Fibroblast of lung (primary cell): Measurements from ENCODE around the gene SYT12. TPM values are rescaled to one million over a fixed set of nuclear protein-coding genes. Genes with fewer than 3 reads are reported as not detected.

Experiments
- DNase-seq, 2 donors: peaks; one replicate each; pipeline versions ENCODE4 v3.0.0 to v3.0.0-alpha.2; 2010; ENCODE audit warnings: low read depth in 2 of 2
- H2AFZ ChIP-seq: 2 replicates; pipeline ENCODE4 v1.5.1; 2012; ENCODE audit warnings: low read length, control low read depth, inconsistent platforms
- H3K27ac ChIP-seq: 2 replicates; pipeline ENCODE4 v1.5.1; 2011; ENCODE audit warnings: low read length, control low read depth; ENCODE audit not compliant: insufficient read depth
- H3K27me3 ChIP-seq: 2 replicates; pipeline ENCODE4 v1.5.1; 2011; ENCODE audit warnings: mild to moderate bottlenecking, low read length; ENCODE audit not compliant: control insufficient read depth, insufficient read depth
- H3K36me3 ChIP-seq: 2 replicates; pipeline ENCODE4 v1.5.1; 2011; ENCODE audit warnings: low read length; ENCODE audit not compliant: control insufficient read depth, insufficient read depth
- H3K4me1 ChIP-seq: 2 replicates; pipeline ENCODE4 v1.5.1; 2011; ENCODE audit warnings: low read length; ENCODE audit not compliant: control insufficient read depth, insufficient read depth; ENCODE audit errors: extremely low read depth
- H3K4me2 ChIP-seq: 2 replicates; pipeline ENCODE4 v1.5.1; 2011; ENCODE audit warnings: low read length, control low read depth; ENCODE audit not compliant: insufficient read depth; ENCODE audit errors: extremely low read depth
- H3K4me3 ChIP-seq, 4 experiments: fragments of 200-600 bp in 1 of 4; sonication (generic) in 1 of 4; replicated peaks in 1 of 4; 2 replicates each; pipeline ENCODE4 v1.5.1; 2011 to 2016; ENCODE audit warnings: low read length in 4 of 4, low read depth in 3 of 4, mild to moderate bottlenecking in 3 of 4, control low read depth in 2 of 4, inconsistent platforms in 1 of 4, mixed read lengths in 1 of 4; ENCODE audit not compliant: insufficient read depth in 1 of 4; ENCODE audit errors: control extremely low read depth in 1 of 4
- H3K79me2 ChIP-seq: 2 replicates; pipeline ENCODE4 v1.5.1; 2012; ENCODE audit warnings: mild to moderate bottlenecking, low read length, inconsistent platforms; ENCODE audit not compliant: control insufficient read depth, insufficient read depth
- H3K9ac ChIP-seq: 2 replicates; pipeline ENCODE4 v1.5.1; 2011; ENCODE audit warnings: mild to moderate bottlenecking, low read length, control low read depth; ENCODE audit not compliant: insufficient read depth
- H3K9me3 ChIP-seq: 2 replicates; pipeline ENCODE4 v1.5.1; 2012; ENCODE audit warnings: low read depth, low read length; ENCODE audit not compliant: control insufficient read depth, insufficient read depth
- H4K20me1 ChIP-seq: 2 replicates; pipeline ENCODE4 v1.5.1; 2011; ENCODE audit warnings: low read length; ENCODE audit not compliant: control insufficient read depth, insufficient read depth; ENCODE audit errors: extremely low read depth
- EZH2 ChIP-seq: IDR thresholded peaks from 2 replicates; pipeline ENCODE4 v1.5.1; 2012; ENCODE audit warnings: low read length, control low read depth, mild to moderate bottlenecking; ENCODE audit errors: missing control alignments
- polyA plus RNA-seq, 2 donors: library from polyadenylated mRNA; depleted of rRNA in 1 of 2; stranded (reverse) in 1 of 2; unstranded in 1 of 2; fragments of >200 nt; gene quantifications; 2 replicates each; pipeline ENCODE4 v1.2.1, GENCODE V29; 2011 to 2012; ENCODE audit warnings: missing spikeins in 1 of 2
- total RNA-seq: library from RNA; depleted of rRNA; stranded (reverse); fragments of >200 nt; gene quantifications from 2 replicates; pipeline ENCODE4 v1.2.1, GENCODE V29; 2014
- TF ChIP-seq, protein P1 (sequence below), 2 donors: IDR thresholded peaks in 1 of 2; conservative IDR thresholded peaks in 1 of 2; 1 replicate in 1 of 2; 2 replicates in 1 of 2; pipeline ENCODE4 v1.5.1; 2011 to 2012; ENCODE audit warnings: low read length in 2 of 2, control low read depth in 1 of 2, inconsistent platforms in 1 of 2, low read depth in 1 of 2, mild to moderate bottlenecking in 1 of 2

Gene SYT12
- total and polyA plus RNA-seq, 2 donors (not counting 1 experiment from before 2014, with no cell fraction given) = under 0.01 TPM; not detected in 1

DNA sequence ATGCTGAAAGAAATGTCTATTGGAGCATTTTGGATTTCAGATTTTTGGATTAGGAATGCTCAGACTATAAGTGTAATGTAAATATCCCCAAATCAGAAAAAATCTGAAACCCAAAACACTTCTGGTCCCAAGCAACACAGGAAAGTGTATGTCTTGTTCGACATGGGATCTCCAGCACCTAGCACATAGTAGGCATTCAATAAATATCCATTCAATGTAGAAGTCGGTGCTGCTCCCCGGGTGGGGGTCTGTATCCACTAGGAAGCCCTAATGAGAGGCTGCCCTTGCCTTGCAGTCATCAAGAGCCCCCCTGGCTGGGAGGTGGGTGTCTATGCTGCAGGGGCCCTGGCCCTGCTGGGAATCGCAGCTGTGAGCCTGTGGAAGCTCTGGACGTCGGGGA lies 11.4 kb downstream of the SYT12 start:
- no peaks in the 10 kb centered on the region for H3K36me3 ChIP-seq
- no peak overlapping the region for H3K4me3 ChIP-seq
- DNase-seq = no peak
- no peaks in the 10 kb centered on the region for H3K79me2 ChIP-seq
- H3K4me2 ChIP-seq = peak overlapping the region; percentile 13
- H3K4me1 ChIP-seq = peaks cover 18% of the 10 kb centered on the region
- no peak for TF ChIP-seq EZH2
- TF ChIP-seq, protein P1, sequence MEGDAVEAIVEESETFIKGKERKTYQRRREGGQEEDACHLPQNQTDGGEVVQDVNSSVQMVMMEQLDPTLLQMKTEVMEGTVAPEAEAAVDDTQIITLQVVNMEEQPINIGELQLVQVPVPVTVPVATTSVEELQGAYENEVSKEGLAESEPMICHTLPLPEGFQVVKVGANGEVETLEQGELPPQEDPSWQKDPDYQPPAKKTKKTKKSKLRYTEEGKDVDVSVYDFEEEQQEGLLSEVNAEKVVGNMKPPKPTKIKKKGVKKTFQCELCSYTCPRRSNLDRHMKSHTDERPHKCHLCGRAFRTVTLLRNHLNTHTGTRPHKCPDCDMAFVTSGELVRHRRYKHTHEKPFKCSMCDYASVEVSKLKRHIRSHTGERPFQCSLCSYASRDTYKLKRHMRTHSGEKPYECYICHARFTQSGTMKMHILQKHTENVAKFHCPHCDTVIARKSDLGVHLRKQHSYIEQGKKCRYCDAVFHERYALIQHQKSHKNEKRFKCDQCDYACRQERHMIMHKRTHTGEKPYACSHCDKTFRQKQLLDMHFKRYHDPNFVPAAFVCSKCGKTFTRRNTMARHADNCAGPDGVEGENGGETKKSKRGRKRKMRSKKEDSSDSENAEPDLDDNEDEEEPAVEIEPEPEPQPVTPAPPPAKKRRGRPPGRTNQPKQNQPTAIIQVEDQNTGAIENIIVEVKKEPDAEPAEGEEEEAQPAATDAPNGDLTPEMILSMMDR (conservative IDR thresholded peaks at IDR 0.05 in 1 of 2, IDR thresholded peaks at IDR 0.05 in 1 of 2; ENCODE audit: low read depth in 1 of 2, low read length in 2 of 2) = no peak
- H4K20me1 ChIP-seq = no peaks in the 10 kb centered on the region
- no peaks in the 10 kb centered on the region for H3K9me3 ChIP-seq
- no peak overlapping the region for H3K27ac ChIP-seq
- peaks cover under 1% of the 10 kb centered on the region for H3K27me3 ChIP-seq
- H3K9ac ChIP-seq = no peak overlapping the region
- H2AFZ ChIP-seq = no peak overlapping the region

DNA sequence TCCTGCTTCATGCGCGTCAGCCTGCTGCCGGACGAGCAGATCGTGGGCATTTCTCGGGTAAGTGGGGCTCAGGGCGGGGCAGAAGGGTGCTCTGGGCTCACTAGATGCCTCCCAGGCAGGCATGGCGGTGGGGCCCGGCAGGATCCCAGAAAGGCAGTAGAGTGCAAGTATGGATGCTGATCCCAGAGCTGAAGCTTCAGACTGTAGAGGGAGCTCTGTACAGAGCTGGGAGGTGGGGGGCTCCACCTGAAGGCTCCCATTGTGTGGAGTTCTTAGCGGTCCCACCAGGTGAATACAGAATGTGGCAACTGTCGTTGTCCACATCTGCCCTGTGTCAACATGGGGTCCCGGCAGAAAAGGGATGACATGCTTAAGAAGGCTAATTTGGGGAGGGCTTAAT lies 17.2 kb downstream of the SYT12 start:
- no peak overlapping the region for H3K4me2 ChIP-seq
- no peaks in the 10 kb centered on the region for H4K20me1 ChIP-seq
- no peaks in the 10 kb centered on the region for H3K79me2 ChIP-seq
- no peaks in the 10 kb centered on the region for H3K9me3 ChIP-seq
- no peak overlapping the region for H3K4me3 ChIP-seq
- no peaks in the 10 kb centered on the region for H3K36me3 ChIP-seq
- no peak overlapping the region for H3K9ac ChIP-seq
- no peak for DNase-seq
- H3K4me1 ChIP-seq = no peaks in the 10 kb centered on the region
- peaks cover 6% of the 10 kb centered on the region for H3K27me3 ChIP-seq
- no peak overlapping the region for H3K27ac ChIP-seq
- H2AFZ ChIP-seq = no peak overlapping the region
- TF ChIP-seq, protein P1 (conservative IDR thresholded peaks at IDR 0.05 in 1 of 2, IDR thresholded peaks at IDR 0.05 in 1 of 2; ENCODE audit: low read depth in 1 of 2, low read length in 2 of 2) = no peak
- no peak for TF ChIP-seq EZH2

GRCh38 chr11:67041602-67042001 lies 18.7 kb downstream of the SYT12 start:
- no peak overlapping the region for H3K4me2 ChIP-seq
- no peaks in the 10 kb centered on the region for H4K20me1 ChIP-seq
- no peaks in the 10 kb centered on the region for H3K4me1 ChIP-seq
- H3K9ac ChIP-seq = no peak overlapping the region
- H3K36me3 ChIP-seq = no peaks in the 10 kb centered on the region
- TF ChIP-seq, protein P1 (conservative IDR thresholded peaks at IDR 0.05 in 1 of 2, IDR thresholded peaks at IDR 0.05 in 1 of 2; ENCODE audit: low read depth in 1 of 2, low read length in 2 of 2) = no peak
- TF ChIP-seq EZH2 = no peak
- no peaks in the 10 kb centered on the region for H3K79me2 ChIP-seq
- H3K9me3 ChIP-seq = no peaks in the 10 kb centered on the region
- H2AFZ ChIP-seq = no peak overlapping the region
- H3K4me3 ChIP-seq = no peak overlapping the region
- H3K27me3 ChIP-seq = peaks cover 6% of the 10 kb centered on the region
- DNase-seq = no peak
- H3K27ac ChIP-seq = no peak overlapping the region
